GM06990 (cell line): ENCODE data around the gene MORC2.

Source experiments
- DNase-seq: peaks from one replicate; pipeline ENCODE4 v3.0.0-alpha.2; 2011; ENCODE audit not compliant: insufficient read length; ENCODE audit errors: extremely low read depth
- H3K27me3 ChIP-seq: replicated peaks from 2 replicates; pipeline ENCODE4 v1.6.0; 2011; ENCODE audit warnings: low read length; ENCODE audit not compliant: control insufficient read depth, insufficient read depth
- H3K36me3 ChIP-seq: 2 replicates; pipeline ENCODE4 v1.5.1; 2011; ENCODE audit warnings: low read length; ENCODE audit not compliant: control insufficient read depth, insufficient read depth
- H3K4me3 ChIP-seq: replicated peaks from 2 replicates; pipeline ENCODE4 v1.5.1; 2011; ENCODE audit warnings: low read depth, mild to moderate bottlenecking, control low read depth, low read length
- TF ChIP-seq, protein P1 (sequence below): IDR thresholded peaks from 2 replicates; pipeline ENCODE4 v1.5.1; 2011; ENCODE audit warnings: low read length, control low read depth, mild to moderate bottlenecking, inconsistent platforms; ENCODE audit not compliant: insufficient read depth, poor library complexity, severe bottlenecking

Gene MORC2

DNA sequence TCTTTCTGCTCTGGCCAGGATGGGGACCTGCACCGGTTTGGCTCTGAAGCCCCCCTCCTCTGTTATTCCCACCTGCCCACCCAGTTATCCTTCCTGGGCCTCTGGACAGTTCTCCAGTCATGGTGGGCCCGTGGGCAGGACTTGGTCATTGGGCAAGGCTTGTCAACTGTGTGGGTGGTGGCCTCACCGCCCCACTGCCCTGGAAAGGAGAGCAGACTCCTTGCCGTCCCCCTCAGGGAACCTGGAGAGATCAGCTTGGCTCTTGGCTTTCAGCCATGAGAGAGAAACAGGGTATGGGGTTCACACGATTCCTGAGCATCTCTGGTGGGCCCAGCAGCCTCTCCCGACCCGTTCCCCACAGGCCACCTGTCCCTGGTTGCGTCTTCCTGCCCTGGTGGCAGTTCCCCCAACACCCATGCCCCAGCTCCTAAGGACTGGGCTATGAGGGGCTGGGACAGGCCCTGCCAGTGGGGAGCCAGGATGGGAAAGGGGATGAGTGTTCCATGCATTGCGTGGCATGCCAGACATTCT lies 92.3 kb downstream of the MORC2 start:
- no peaks in the 10 kb centered on the region; the same call in 1 of the 2 replicates for H3K27me3 ChIP-seq
- H3K36me3 ChIP-seq: no peaks in the 10 kb centered on the region
- TF ChIP-seq, protein P1, sequence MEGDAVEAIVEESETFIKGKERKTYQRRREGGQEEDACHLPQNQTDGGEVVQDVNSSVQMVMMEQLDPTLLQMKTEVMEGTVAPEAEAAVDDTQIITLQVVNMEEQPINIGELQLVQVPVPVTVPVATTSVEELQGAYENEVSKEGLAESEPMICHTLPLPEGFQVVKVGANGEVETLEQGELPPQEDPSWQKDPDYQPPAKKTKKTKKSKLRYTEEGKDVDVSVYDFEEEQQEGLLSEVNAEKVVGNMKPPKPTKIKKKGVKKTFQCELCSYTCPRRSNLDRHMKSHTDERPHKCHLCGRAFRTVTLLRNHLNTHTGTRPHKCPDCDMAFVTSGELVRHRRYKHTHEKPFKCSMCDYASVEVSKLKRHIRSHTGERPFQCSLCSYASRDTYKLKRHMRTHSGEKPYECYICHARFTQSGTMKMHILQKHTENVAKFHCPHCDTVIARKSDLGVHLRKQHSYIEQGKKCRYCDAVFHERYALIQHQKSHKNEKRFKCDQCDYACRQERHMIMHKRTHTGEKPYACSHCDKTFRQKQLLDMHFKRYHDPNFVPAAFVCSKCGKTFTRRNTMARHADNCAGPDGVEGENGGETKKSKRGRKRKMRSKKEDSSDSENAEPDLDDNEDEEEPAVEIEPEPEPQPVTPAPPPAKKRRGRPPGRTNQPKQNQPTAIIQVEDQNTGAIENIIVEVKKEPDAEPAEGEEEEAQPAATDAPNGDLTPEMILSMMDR: no peak
- no peak overlapping the region for H3K4me3 ChIP-seq
- DNase-seq: no peak

DNA sequence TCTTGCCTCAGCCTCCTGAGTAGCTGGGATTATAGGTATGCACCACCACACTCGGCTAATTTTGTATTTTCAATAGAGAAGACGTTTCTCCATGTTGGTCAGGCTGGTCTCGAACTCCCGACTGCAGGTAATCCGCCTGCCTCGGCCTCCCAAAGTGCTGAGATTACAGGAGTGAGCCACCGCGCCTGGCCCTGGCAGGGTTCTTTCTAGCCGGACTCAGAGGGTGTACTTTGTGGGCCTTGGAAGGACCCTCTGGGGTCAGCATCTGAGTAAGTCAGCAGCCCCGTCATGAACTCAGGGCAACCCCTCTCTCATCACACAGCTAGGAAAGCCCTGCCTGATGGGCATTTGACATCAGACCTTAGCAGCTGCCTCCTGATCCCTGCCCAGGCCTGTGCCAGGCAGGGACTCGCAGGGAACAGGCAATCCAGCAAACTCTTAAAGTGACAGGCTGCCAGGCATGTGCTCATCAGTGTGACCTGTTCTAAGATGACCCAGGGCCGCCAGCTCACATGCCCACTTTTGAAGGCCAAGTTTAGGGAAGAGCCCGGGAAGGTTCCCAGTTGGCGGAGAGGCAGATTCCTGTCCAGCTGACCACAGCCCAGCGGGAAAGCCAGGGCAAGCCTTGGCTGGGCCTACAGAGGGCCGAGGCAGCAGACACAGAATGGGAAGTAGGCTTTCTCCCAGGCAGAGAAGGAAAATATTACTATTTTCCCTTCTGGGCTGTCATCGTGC lies 92.9 kb downstream of the MORC2 start:
- Histone ChIP-seq H3K27me3 (no peaks in the 10 kb centered on the region; the same call in 1 of the 2 replicates), H3K36me3 (no peaks in the 10 kb centered on the region), H3K4me3 (no peak overlapping the region)
- TF ChIP-seq, protein P1: no peak
- no peak for DNase-seq
